Ovary (tissue), 3 donors: Measurements from ENCODE around the gene CUEDC2.

Source experiments
- EP300 ChIP-seq: sonication (generic); formaldehyde crosslinking; IDR thresholded peaks from one replicate; pipeline ENCODE4 v1.6.1; 2017; ENCODE audit warnings: antibody characterized with exemption
- TF ChIP-seq, protein P1 (sequence below), 3 donors: fragments of 450-650 bp in 2 of 3; fragments of 200-600 bp in 1 of 3; IDR thresholded peaks; one replicate each; pipeline versions ENCODE4 v1.5.1 to v1.8.0; 2016 to 2022; ENCODE audit warnings: antibody characterized with exemption in 3 of 3, mild to moderate bottlenecking in 1 of 3
- donor health status: DM: no; HTN: no; CAD: no.

- TF ChIP-seq, protein P1, sequence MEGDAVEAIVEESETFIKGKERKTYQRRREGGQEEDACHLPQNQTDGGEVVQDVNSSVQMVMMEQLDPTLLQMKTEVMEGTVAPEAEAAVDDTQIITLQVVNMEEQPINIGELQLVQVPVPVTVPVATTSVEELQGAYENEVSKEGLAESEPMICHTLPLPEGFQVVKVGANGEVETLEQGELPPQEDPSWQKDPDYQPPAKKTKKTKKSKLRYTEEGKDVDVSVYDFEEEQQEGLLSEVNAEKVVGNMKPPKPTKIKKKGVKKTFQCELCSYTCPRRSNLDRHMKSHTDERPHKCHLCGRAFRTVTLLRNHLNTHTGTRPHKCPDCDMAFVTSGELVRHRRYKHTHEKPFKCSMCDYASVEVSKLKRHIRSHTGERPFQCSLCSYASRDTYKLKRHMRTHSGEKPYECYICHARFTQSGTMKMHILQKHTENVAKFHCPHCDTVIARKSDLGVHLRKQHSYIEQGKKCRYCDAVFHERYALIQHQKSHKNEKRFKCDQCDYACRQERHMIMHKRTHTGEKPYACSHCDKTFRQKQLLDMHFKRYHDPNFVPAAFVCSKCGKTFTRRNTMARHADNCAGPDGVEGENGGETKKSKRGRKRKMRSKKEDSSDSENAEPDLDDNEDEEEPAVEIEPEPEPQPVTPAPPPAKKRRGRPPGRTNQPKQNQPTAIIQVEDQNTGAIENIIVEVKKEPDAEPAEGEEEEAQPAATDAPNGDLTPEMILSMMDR (IDR thresholded peaks at IDR 0.05) = no peak
- no peak for TF ChIP-seq EP300
Observed at GRCh38 chr10:102375867-102376266, 56.5 kb downstream of the CUEDC2 start.
